Measurements from ENCODE around the gene FOXP1. TPM values are rescaled to one million over a fixed set of nuclear protein-coding genes. Genes with fewer than 3 reads are reported as not detected.

The FOXP1 gene
- total RNA-seq, 2 donors from 2014 or later: 41.7 to 94.3 TPM

DNA sequence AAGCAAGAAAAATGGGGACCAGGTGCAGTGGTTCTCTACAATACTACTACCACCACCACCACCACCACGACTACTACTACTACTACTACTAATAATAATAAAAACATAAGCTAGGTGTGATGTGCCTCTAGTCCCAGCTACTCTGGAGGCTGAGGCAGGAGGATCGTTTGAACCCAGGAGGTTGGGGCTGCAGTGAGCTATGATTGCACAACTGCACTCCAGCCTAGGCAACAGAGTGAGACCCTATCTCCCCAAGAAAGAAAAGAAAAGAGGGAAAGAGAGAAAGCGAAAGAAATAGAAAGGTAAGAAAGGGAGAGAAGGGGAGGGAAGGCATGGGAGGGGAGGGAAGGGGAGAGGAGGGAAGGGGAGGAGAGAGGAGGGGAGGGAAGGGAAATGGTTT, 350.6 kb downstream of the FOXP1 start:
- Histone ChIP-seq H3K9ac (ENCODE audit: extremely low read depth, low read length, poor library complexity, severe bottlenecking) (no peak overlapping the region), H3K4me1 (ENCODE audit: control insufficient read depth, insufficient read depth, low read length) (peaks cover 7% of the 10 kb centered on the region), H3K9me3 (ENCODE audit: control insufficient read depth, low read length) (no peaks in the 10 kb centered on the region), H3K27ac (ENCODE audit: low read depth, low read length) (no peak overlapping the region), H3K4me3 (ENCODE audit: low read length) (no peak overlapping the region), H3K27me3 (ENCODE audit: control insufficient read depth, insufficient read depth, low read length, poor library complexity, severe bottlenecking) (no peaks in the 10 kb centered on the region), H3K36me3 (ENCODE audit: control insufficient read depth, insufficient read depth, low read length) (no peaks in the 10 kb centered on the region)
- 94% methylated on average over 3 of the region's 3 CpGs; no CpG with 5 or more reads in 1 of the 2 experiments for WGBS, 2 experiments (ENCODE audit: insufficient coverage in 1 of 2, insufficient read length in 1 of 2)
- Mint-ChIP-seq H3K36me3 (ENCODE audit: low read depth) (peaks cover 15% of the 10 kb centered on the region), H3K9me3 (no peaks in the 10 kb centered on the region), H3K27ac (no peak overlapping the region), H3K4me3 (no peak overlapping the region), H3K27me3 (ENCODE audit: insufficient read depth) (no peaks in the 10 kb centered on the region), H3K4me1 (peaks cover 42% of the 10 kb centered on the region)
- DNase-seq: no peak
- TF ChIP-seq, protein P1, sequence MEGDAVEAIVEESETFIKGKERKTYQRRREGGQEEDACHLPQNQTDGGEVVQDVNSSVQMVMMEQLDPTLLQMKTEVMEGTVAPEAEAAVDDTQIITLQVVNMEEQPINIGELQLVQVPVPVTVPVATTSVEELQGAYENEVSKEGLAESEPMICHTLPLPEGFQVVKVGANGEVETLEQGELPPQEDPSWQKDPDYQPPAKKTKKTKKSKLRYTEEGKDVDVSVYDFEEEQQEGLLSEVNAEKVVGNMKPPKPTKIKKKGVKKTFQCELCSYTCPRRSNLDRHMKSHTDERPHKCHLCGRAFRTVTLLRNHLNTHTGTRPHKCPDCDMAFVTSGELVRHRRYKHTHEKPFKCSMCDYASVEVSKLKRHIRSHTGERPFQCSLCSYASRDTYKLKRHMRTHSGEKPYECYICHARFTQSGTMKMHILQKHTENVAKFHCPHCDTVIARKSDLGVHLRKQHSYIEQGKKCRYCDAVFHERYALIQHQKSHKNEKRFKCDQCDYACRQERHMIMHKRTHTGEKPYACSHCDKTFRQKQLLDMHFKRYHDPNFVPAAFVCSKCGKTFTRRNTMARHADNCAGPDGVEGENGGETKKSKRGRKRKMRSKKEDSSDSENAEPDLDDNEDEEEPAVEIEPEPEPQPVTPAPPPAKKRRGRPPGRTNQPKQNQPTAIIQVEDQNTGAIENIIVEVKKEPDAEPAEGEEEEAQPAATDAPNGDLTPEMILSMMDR (conservative IDR thresholded peaks at IDR 0.05): no peak

- H3K27ac Mint-ChIP-seq: no peak overlapping the region
- Histone ChIP-seq H3K9me3 (ENCODE audit: control insufficient read depth, low read length) (no peaks in the 10 kb centered on the region), H3K4me3 (ENCODE audit: low read length) (no peak overlapping the region), H3K27ac (ENCODE audit: low read depth, low read length) (no peak overlapping the region), H3K27me3 (ENCODE audit: control insufficient read depth, insufficient read depth, low read length, poor library complexity, severe bottlenecking) (no peaks in the 10 kb centered on the region), H3K9ac (ENCODE audit: extremely low read depth, low read length, poor library complexity, severe bottlenecking) (no peak overlapping the region), H3K4me1 (ENCODE audit: control insufficient read depth, insufficient read depth, low read length) (peaks cover 7% of the 10 kb centered on the region), H3K36me3 (ENCODE audit: control insufficient read depth, insufficient read depth, low read length) (no peaks in the 10 kb centered on the region)
- 67 to 100% methylated on average over 1 to 3 of the region's 3 CpGs for WGBS, 2 experiments (ENCODE audit: insufficient coverage in 1 of 2, insufficient read length in 1 of 2)
- no peaks in the 10 kb centered on the region for H3K27me3 Mint-ChIP-seq (ENCODE audit: insufficient read depth)
- no peak for DNase-seq
- H3K4me3 Mint-ChIP-seq: no peak overlapping the region
- H3K4me1 Mint-ChIP-seq: peaks cover 44% of the 10 kb centered on the region
- H3K36me3 Mint-ChIP-seq (ENCODE audit: low read depth): peaks cover 12% of the 10 kb centered on the region
- TF ChIP-seq, protein P1 (conservative IDR thresholded peaks at IDR 0.05): no peak
- no peaks in the 10 kb centered on the region for H3K9me3 Mint-ChIP-seq
Observed at GRCh38 chr3:71232175-71232679, 351.3 kb downstream of the FOXP1 start.

- Mint-ChIP-seq H3K4me3 (no peak overlapping the region), H3K27me3 (ENCODE audit: insufficient read depth) (no peaks in the 10 kb centered on the region), H3K27ac (no peak overlapping the region), H3K4me1 (peaks cover 44% of the 10 kb centered on the region), H3K36me3 (ENCODE audit: low read depth) (peaks cover 12% of the 10 kb centered on the region), H3K9me3 (no peaks in the 10 kb centered on the region)
- no peak overlapping the region for H3K4me3 ChIP-seq (ENCODE audit: low read length)
- H3K27me3 ChIP-seq (ENCODE audit: control insufficient read depth, insufficient read depth, low read length, poor library complexity, severe bottlenecking): no peaks in the 10 kb centered on the region
- no peaks in the 10 kb centered on the region for H3K36me3 ChIP-seq (ENCODE audit: control insufficient read depth, insufficient read depth, low read length)
- no peaks in the 10 kb centered on the region for H3K9me3 ChIP-seq (ENCODE audit: control insufficient read depth, low read length)
- H3K9ac ChIP-seq (ENCODE audit: extremely low read depth, low read length, poor library complexity, severe bottlenecking): no peak overlapping the region
- DNase-seq: no peak
- H3K27ac ChIP-seq (ENCODE audit: low read depth, low read length): no peak overlapping the region
- TF ChIP-seq, protein P1 (conservative IDR thresholded peaks at IDR 0.05): no peak
- H3K4me1 ChIP-seq (ENCODE audit: control insufficient read depth, insufficient read depth, low read length): peaks cover 7% of the 10 kb centered on the region
- WGBS, 2 experiments (ENCODE audit: insufficient coverage in 1 of 2, insufficient read length in 1 of 2): 93 to 97% methylated on average over 4 of the region's 4 CpGs
Observed at GRCh38 chr3:71231680-71232079, 351.8 kb downstream of the FOXP1 start.
